ENCODE results near the gene AASDH. TPM values are rescaled to one million over a fixed set of nuclear protein-coding genes. Genes with fewer than 3 reads are reported as not detected.

AASDH gene
- total and polyA plus RNA-seq, 12 donors, result 2.0 to 8.7 (median 6.2) TPM

GRCh38 chr4:56298236-56298635, 89.1 kb downstream of the AASDH start:
- Histone ChIP-seq H3K27me3 (peaks cover 0 to 16% (median 0%) of the 10 kb centered on the region in 7 donors), H3K4me1 (peaks cover 0 to 12% (median 0%) of the 10 kb centered on the region in 9 donors), H3K4me3 (no peak overlapping the region), H3K36me3 (no peaks in the 10 kb centered on the region), H3K9me3 (peaks cover 0 to 5% (median 0%) of the 10 kb centered on the region in 11 donors), H3K27ac (no peak overlapping the region)
- no peak for DNase-seq
- intact Hi-C loops (cut with DNase I), result no loop called here
- no peak for ATAC-seq
- TF ChIP-seq CTCF (IDR thresholded peaks at IDR 0.05), result no peak
- WGBS, 2 donors, result 73 to 76% methylated on average over 3 of the region's 3 CpGs

GRCh38 chr4:56297776-56298175, 89.5 kb downstream of the AASDH start:
- WGBS, 2 donors, result 48 to 79% methylated on average over 2 of the region's 2 CpGs
- Histone ChIP-seq H3K9me3 (peaks cover 0 to 10% (median 0%) of the 10 kb centered on the region in 11 donors), H3K4me1 (peaks cover 0 to 12% (median 0%) of the 10 kb centered on the region in 9 donors), H3K27me3 (peaks cover 0 to 15% (median 0%) of the 10 kb centered on the region in 7 donors), H3K4me3 (no peak overlapping the region), H3K27ac (no peak overlapping the region), H3K36me3 (no peaks in the 10 kb centered on the region)
- ATAC-seq (no peak), DNase-seq (no peak)
- TF ChIP-seq CTCF (IDR thresholded peaks at IDR 0.05), result no peak
- intact Hi-C loops (cut with DNase I), result no loop called here

GRCh38 chr4:56296526-56296925, 90.8 kb downstream of the AASDH start:
- H3K4me1 ChIP-seq, result peaks cover 0 to 10% (median 0%) of the 10 kb centered on the region in 9 donors
- H3K4me3 ChIP-seq, result no peak overlapping the region
- no peak overlapping the region for H3K27ac ChIP-seq
- H3K9me3 ChIP-seq, result peaks cover 0 to 16% (median 0%) of the 10 kb centered on the region in 11 donors
- TF ChIP-seq CTCF (IDR thresholded peaks at IDR 0.05), result no peak
- intact Hi-C loops (cut with DNase I), result no loop called here
- no peaks in the 10 kb centered on the region for H3K36me3 ChIP-seq
- ATAC-seq (no peak), DNase-seq (no peak)
- WGBS, 2 donors, result 55 to 56% methylated on average over 3 of the region's 3 CpGs
- peaks cover 0 to 13% (median 0%) of the 10 kb centered on the region in 7 donors for H3K27me3 ChIP-seq

GRCh38 chr4:56293121-56293520, 94.2 kb downstream of the AASDH start:
- Histone ChIP-seq H3K36me3 (no peaks in the 10 kb centered on the region), H3K4me3 (no peak overlapping the region), H3K9me3 (peaks cover 0 to 16% (median 0%) of the 10 kb centered on the region in 11 donors), H3K4me1 (peaks cover 0 to 7% (median 0%) of the 10 kb centered on the region in 9 donors), H3K27me3 (peaks cover 0 to 13% (median 0%) of the 10 kb centered on the region in 7 donors), H3K27ac (no peak overlapping the region)
- ATAC-seq (no peak), DNase-seq (no peak)
- no peak for TF ChIP-seq CTCF (IDR thresholded peaks at IDR 0.05)
- intact Hi-C loops (cut with DNase I), result no loop called here

All from heart right ventricle (tissue), 16 donors.